T-cell (primary cell): Measurements from ENCODE around the gene CBFA2T2. TPM values are rescaled to one million over a fixed set of nuclear protein-coding genes. Genes with fewer than 3 reads are reported as not detected.
A peak's percentile ranks its signal among the peaks of the same experiment; 100 is the strongest.
"Not testable (repeated sequence)": the region's sequence is repeated elsewhere in the genome, so short reads cannot be mapped to it uniquely, and the experiment has no call there.

Experiments
- ATAC-seq, 4 experiments: fragments of 200-7000 bp in 3 of 4; fragments of 150-1000 bp in 1 of 4; cut with Tn5 transposase; replicated peaks in 1 of 4; 1 replicate in 3 of 4; 2 replicates in 1 of 4; pipeline ENCODE4 v1.10.0; 2021; ENCODE audit warnings: moderate library complexity in 3 of 4, mild to moderate bottlenecking in 2 of 4, moderate number of reproducible peaks in 1 of 4
- CTCF ChIA-PET, 2 donors: fragments of 300-600 bp; sonication (Branson Sonifier 250); formaldehyde crosslinking; loops; one replicate each; lab custom pipeline; 2022; ENCODE audit warnings: antibody characterized with exemption in 2 of 2; lab: Charles Lee
- POLR2A ChIA-PET, 2 donors: fragments of 300-600 bp; sonication (Branson Sonifier 250); formaldehyde crosslinking; loops; one replicate each; lab custom pipeline; 2022; ENCODE audit warnings: antibody characterized with exemption in 2 of 2; lab: Charles Lee
- DNase-seq, 35 experiments: peaks; one replicate each; pipeline versions ENCODE4 v3.0.0 to v3.0.0-alpha.2; 2013 to 2023
- H3K27ac ChIP-seq: one replicate; pipeline ENCODE4 v1.5.1; 2013; ENCODE audit warnings: low read length
- H3K27me3 ChIP-seq, 2 experiments: replicated peaks in 1 of 2; 1 replicate in 1 of 2; 2 replicates in 1 of 2; pipeline versions ENCODE4 v1.6.1 to v1.7.0; 2013; ENCODE audit warnings: low read length in 1 of 2, mixed read lengths in 1 of 2; ENCODE audit not compliant: control insufficient read depth in 2 of 2, insufficient read depth in 2 of 2; ENCODE audit errors: extremely low read depth in 1 of 2
- H3K36me3 ChIP-seq, 2 donors: 1 replicate in 1 of 2; 2 replicates in 1 of 2; pipeline versions ENCODE4 v1.6.1 to v1.7.0; 2013; ENCODE audit warnings: low read length in 1 of 2; ENCODE audit not compliant: control insufficient read depth in 2 of 2, insufficient read depth in 1 of 2; ENCODE audit errors: extremely low read depth in 1 of 2
- H3K4me1 ChIP-seq, 2 experiments: 1 replicate in 1 of 2; 2 replicates in 1 of 2; pipeline versions ENCODE4 v1.6.1 to v1.7.0; 2013; ENCODE audit warnings: low read length in 2 of 2, mixed read lengths in 1 of 2; ENCODE audit not compliant: insufficient read depth in 2 of 2, control insufficient read depth in 1 of 2; ENCODE audit errors: extremely low read depth in 1 of 2
- H3K4me3 ChIP-seq, 2 donors: 1 replicate in 1 of 2; 2 replicates in 1 of 2; pipeline versions ENCODE4 v1.5.1 to v1.7.0; 2013; ENCODE audit warnings: mild to moderate bottlenecking in 2 of 2, low read length in 1 of 2, moderate library complexity in 1 of 2; ENCODE audit not compliant: control insufficient read depth in 1 of 2; ENCODE audit errors: extremely low read depth in 1 of 2
- H3K9me3 ChIP-seq: 2 replicates; pipeline ENCODE4 v1.7.0; 2013
- H3K27ac Mint-ChIP-seq, 2 donors: one replicate each; pipeline ENCODE4 v1.8.0; 2020 to 2021; ENCODE audit warnings: mild to moderate bottlenecking in 2 of 2, mixed read lengths in 2 of 2
- H3K27me3 Mint-ChIP-seq, 2 donors: one replicate each; pipeline ENCODE4 v1.8.0; 2021 to 2022; ENCODE audit warnings: mixed read lengths in 2 of 2
- H3K36me3 Mint-ChIP-seq: one replicate; pipeline ENCODE4 v1.8.0; 2021; ENCODE audit warnings: mixed read lengths
- H3K4me1 Mint-ChIP-seq, 3 donors: one replicate each; pipeline ENCODE4 v1.8.0; 2020 to 2022; ENCODE audit warnings: mixed read lengths in 3 of 3, mild to moderate bottlenecking in 1 of 3
- H3K4me3 Mint-ChIP-seq, 3 donors: one replicate each; pipeline ENCODE4 v1.8.0; 2020 to 2022; ENCODE audit warnings: mild to moderate bottlenecking in 3 of 3, mixed read lengths in 3 of 3, moderate library complexity in 3 of 3
- H3K9me3 Mint-ChIP-seq, 3 donors: one replicate each; pipeline ENCODE4 v1.8.0; 2020 to 2022; ENCODE audit warnings: mixed read lengths in 3 of 3
- WGBS: methylation state at CpG from one replicate; pipeline ENCODE4 v1.1.5; 2013; ENCODE audit warnings: missing lambda C conversion rate; ENCODE audit not compliant: insufficient coverage; 5-methylcytosine and 5-hydroxymethylcytosine counted together
- total RNA-seq, 35 experiments: library from RNA in 6 of 35; stranded (reverse) in 6 of 35; fragments of 120-200 nt in 1 of 35; gene quantifications; one replicate each; pipeline versions ENCODE4 v1.2.1 to v1.2.4 and lab custom pipeline; 2013 to 2026

The CBFA2T2 gene
- total RNA-seq, 5 donors from 2014 or later (not counting 1 experiment from before 2014, with no cell fraction given): 25.2 to 34.2 (median 31.0) TPM

DNA sequence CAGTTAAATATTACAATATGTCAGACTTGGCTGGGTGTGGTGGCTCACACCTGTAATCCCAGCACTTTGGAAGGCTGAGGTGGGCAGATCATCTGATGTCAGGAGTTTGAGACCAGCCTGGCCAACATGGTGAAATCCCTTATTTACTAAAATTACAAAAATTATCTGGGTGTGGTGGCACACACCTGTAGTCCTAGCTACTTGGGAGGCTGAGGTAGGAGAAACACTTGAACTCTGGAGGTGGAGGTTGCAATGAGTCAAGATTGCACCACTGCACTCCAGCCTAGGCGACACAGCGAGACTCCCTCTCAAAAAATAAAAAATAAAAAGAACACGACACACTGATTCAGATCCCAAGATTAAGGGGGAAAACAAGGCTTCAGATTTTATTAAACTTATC, 19.2 kb downstream of the CBFA2T2 start:
- H3K27ac ChIP-seq, ATAC-seq, H3K9me3 Mint-ChIP-seq, H3K27me3 ChIP-seq, H3K27me3 Mint-ChIP-seq, H3K4me3 ChIP-seq, H3K27ac Mint-ChIP-seq, CTCF ChIA-PET, H3K4me1 ChIP-seq, H3K36me3 ChIP-seq, POLR2A ChIA-PET, DNase-seq, H3K4me3 Mint-ChIP-seq, H3K9me3 ChIP-seq: not testable (repeated sequence)
- Mint-ChIP-seq H3K4me1 (peaks cover 41 to 49% (median 48%) of the 10 kb centered on the region in 3 donors), H3K36me3 (peaks cover 21% of the 10 kb centered on the region)
- no CpG with 5 or more reads among the region's 3 CpGs for WGBS

DNA sequence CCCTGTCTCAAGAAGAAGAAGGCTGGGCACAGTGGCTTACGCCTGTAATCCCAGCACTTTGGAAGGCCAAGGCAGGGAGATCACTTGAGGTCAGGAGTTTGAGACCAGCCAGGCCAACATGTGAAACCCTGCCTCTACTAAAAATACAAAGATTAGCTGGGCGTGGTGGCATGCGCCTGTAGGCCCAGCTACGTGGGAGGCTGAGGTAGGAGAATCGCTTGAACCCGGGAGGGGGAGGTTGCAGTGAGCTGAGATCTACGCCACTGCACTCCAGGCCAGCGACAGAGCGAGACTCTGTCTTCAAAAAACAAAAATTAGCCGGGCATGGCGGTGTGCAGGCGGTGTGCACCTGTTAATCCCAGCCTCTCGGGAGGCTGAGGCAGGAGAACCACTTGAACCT, 22.0 kb downstream of the CBFA2T2 start:
- H3K4me3 Mint-ChIP-seq, H3K27me3 ChIP-seq, CTCF ChIA-PET, POLR2A ChIA-PET, DNase-seq, H3K4me3 ChIP-seq, H3K27me3 Mint-ChIP-seq, H3K36me3 ChIP-seq, H3K9me3 Mint-ChIP-seq, H3K4me1 ChIP-seq, H3K9me3 ChIP-seq, ATAC-seq, H3K27ac Mint-ChIP-seq, H3K27ac ChIP-seq: not testable (repeated sequence)
- WGBS: over 99% methylated on average over 13 of the region's 13 CpGs
- Mint-ChIP-seq H3K4me1 (peaks cover 38 to 52% (median 40%) of the 10 kb centered on the region in 3 donors), H3K36me3 (peaks cover 21% of the 10 kb centered on the region)

DNA sequence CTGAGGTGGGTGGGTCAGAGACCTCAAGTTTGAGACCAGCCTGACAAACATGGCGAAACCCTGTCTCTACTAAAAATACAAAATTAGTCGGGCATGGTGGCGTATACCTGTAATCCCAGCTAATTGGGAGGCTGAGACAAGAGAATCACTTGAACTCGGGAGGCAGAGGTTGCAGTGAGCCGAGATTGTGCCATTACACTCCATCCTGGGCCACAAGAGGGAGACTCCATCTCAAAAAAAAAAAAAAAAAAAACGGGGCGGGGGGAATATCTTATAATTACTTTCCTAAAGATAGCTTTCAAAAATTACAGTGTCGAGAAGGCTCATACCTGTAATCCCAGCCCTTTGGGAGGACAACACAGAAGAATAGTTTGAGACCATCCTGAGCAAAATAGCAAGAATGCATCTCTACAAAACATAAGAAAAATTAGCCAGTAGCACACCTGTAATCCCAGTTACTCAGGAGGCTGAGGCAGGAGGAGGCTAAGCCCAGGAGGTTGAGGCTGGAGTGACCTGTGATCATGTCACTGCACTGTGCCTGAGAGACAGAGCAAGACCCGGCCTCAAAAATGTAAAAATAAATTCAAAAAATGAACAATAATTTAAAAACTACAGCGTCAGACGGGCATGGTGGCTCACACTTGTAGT, 25.8 kb downstream of the CBFA2T2 start:
- 100% methylated on average over 3 of the region's 11 CpGs for WGBS
- Histone ChIP-seq H3K9me3 (no peaks in the 10 kb centered on the region), H3K4me1 (no peaks in the 10 kb centered on the region), H3K27ac (no peak overlapping the region), H3K36me3 (no peaks in the 10 kb centered on the region), H3K4me3 (no peak overlapping the region), H3K27me3 (no peaks in the 10 kb centered on the region)
- Mint-ChIP-seq H3K4me3 (no peak overlapping the region), H3K27ac (no peak overlapping the region), H3K4me1 (peaks cover 27 to 39% (median 33%) of the 10 kb centered on the region in 3 donors), H3K27me3 (no peaks in the 10 kb centered on the region), H3K9me3 (no peaks in the 10 kb centered on the region), H3K36me3 (peaks cover under 1% of the 10 kb centered on the region)
- ATAC-seq (no peak), DNase-seq (no peak)
- POLR2A ChIA-PET: interaction anchor here (0.6 to 0.7 kb wide), 2 partner anchors 47 to 67 kb away, joined by 3 read pairs; no protein-coding TSS in a partner anchor
- CTCF ChIA-PET: interaction anchor here (0.6 to 0.7 kb wide), 2 partner anchors 137 to 344 kb away, joined by 4 to 8 read pairs; no protein-coding TSS in a partner anchor

DNA sequence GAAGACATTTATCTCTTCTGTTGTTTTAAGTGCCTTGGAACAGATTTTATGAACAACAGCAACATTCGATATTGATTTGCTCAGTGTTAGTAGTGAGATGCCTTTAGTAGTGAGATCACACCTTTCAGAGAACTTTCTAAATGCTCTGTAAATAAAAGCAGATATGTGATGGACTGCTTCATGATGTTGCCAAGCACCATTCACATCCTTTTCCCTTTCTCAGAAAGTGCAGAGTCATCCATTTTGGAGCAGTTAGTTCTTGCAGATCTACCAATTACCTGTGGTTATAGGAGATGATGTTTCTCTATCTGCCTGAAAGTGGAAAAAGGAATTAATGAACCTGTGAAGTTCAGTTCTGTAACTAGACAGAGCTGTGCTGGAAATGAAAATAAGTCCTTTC, 27.0 kb downstream of the CBFA2T2 start:
- ChIA-PET POLR2A (interaction anchor here (0.7 kb wide), 3 partner anchors 92 to 1974 kb away, joined by 5 to 8 read pairs (median 8); no protein-coding TSS in a partner anchor), CTCF (interaction anchor here in 1 of 2 donors (0.6 to 0.7 kb wide), 5 partner anchors 18 to 666 kb away, joined by 3 to 7 read pairs (median 5); no protein-coding TSS in a partner anchor)
- H3K9me3 ChIP-seq: no peaks in the 10 kb centered on the region
- no peaks in the 10 kb centered on the region for H3K27me3 ChIP-seq
- ATAC-seq: no peak
- no peak for DNase-seq
- Mint-ChIP-seq H3K4me3 (no peak overlapping the region), H3K36me3 (no peaks in the 10 kb centered on the region), H3K9me3 (no peaks in the 10 kb centered on the region), H3K27ac (peak overlapping the region in 1 of 2 donors; percentile 40), H3K27me3 (no peaks in the 10 kb centered on the region), H3K4me1 (peaks cover 36 to 39% (median 37%) of the 10 kb centered on the region in 3 donors)
- 100% methylated on average over 1 of the region's 1 CpG for WGBS
- H3K27ac ChIP-seq: no peak overlapping the region
- no peaks in the 10 kb centered on the region for H3K4me1 ChIP-seq
- H3K4me3 ChIP-seq: no peak overlapping the region
- no peaks in the 10 kb centered on the region for H3K36me3 ChIP-seq

DNA sequence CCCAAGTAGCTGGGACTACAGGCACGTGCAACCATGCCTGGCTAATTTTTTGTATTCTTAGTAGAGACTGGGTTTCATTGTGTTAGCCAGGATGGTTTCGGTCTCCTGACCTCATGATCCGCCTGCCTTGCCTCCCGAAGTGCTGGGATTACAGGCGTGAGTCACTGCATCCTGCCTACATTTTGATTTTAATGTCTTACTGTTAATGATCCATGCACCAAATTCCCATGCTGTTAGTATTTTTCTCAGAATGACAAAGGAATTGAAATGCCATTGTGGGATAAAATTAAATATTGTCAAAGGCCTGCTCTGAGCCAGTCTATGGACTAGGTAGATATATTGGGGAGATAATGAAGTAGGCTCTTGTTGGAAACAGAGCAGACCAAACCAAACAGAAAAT, 28.2 kb downstream of the CBFA2T2 start:
- Mint-ChIP-seq H3K4me3 (no peak overlapping the region), H3K4me1 (peaks cover 31 to 37% (median 31%) of the 10 kb centered on the region in 3 donors), H3K27ac (no peak overlapping the region), H3K27me3 (no peaks in the 10 kb centered on the region), H3K9me3 (no peaks in the 10 kb centered on the region), H3K36me3 (no peaks in the 10 kb centered on the region)
- POLR2A ChIA-PET: no interaction called here
- ATAC-seq (no peak), DNase-seq (no peak)
- WGBS: 100% methylated on average over 2 of the region's 5 CpGs
- no peaks in the 10 kb centered on the region for H3K9me3 ChIP-seq
- CTCF ChIA-PET: interaction anchor here in 1 of 2 donors (0.7 kb wide), 1 partner anchor 12 kb away, joined by 3 read pairs; no protein-coding TSS in a partner anchor
- H3K27ac ChIP-seq: no peak overlapping the region
- no peak overlapping the region for H3K4me3 ChIP-seq
- no peaks in the 10 kb centered on the region for H3K36me3 ChIP-seq
- no peaks in the 10 kb centered on the region for H3K4me1 ChIP-seq
- no peaks in the 10 kb centered on the region for H3K27me3 ChIP-seq

DNA sequence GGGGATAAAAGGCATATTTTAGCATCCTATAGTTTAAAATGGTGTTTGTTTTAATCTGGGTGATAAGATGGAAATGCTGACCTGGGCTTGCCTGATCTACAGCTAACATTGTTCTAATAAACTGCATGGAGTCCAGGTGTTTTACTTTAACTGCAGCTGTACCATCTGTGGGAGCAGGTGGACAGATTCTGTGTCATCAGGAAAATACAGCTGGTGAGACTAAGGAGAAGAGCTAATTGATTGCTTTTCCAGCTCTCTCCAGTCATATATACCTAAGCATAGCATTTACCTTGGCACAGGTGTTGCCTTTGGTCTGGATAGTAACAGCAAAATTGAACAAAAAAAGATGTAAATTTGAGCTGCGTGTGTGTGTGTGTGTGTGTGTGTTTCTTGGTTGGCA, 31.6 kb downstream of the CBFA2T2 start:
- H3K27me3 ChIP-seq: no peaks in the 10 kb centered on the region
- no peak overlapping the region for H3K4me3 Mint-ChIP-seq
- DNase-seq (no peak), ATAC-seq (no peak)
- H3K9me3 Mint-ChIP-seq: no peaks in the 10 kb centered on the region
- no peak overlapping the region for H3K27ac ChIP-seq
- ChIA-PET POLR2A (interaction anchor here in 1 of 2 donors (0.7 kb wide), 1 partner anchor 169 kb away, joined by 3 read pairs; no protein-coding TSS in a partner anchor), CTCF (interaction anchor here in 1 of 2 donors (0.7 kb wide), 1 partner anchor 11 kb away, joined by 3 read pairs; no protein-coding TSS in a partner anchor)
- H3K9me3 ChIP-seq: no peaks in the 10 kb centered on the region
- no peaks in the 10 kb centered on the region for H3K27me3 Mint-ChIP-seq
- peak overlapping the region in 1 of 2 donors; percentile 24 for H3K27ac Mint-ChIP-seq
- H3K4me1 ChIP-seq: no peaks in the 10 kb centered on the region
- no peak overlapping the region for H3K4me3 ChIP-seq
- H3K36me3 Mint-ChIP-seq: peaks cover 8% of the 10 kb centered on the region
- peaks cover 0 to 4% of the 10 kb centered on the region in 2 donors for H3K36me3 ChIP-seq
- H3K4me1 Mint-ChIP-seq: peaks cover 23 to 25% (median 25%) of the 10 kb centered on the region in 3 donors
- 100% methylated on average over 1 of the region's 1 CpG for WGBS
